IMR-90 (cell line): ENCODE results near the gene MFAP2. TPM values are rescaled to one million over a fixed set of nuclear protein-coding genes. Genes with fewer than 3 reads are reported as not detected.

Experiments used
- ATAC-seq: fragments of 200-7000 bp; cut with Tn5 transposase; 2 replicates; pipeline ENCODE4 v1.9.1; 2020; ENCODE audit warnings: low read depth, mild to moderate bottlenecking, moderate library complexity
- BruUV-seq: library from RNA; stranded (reverse); fragments of 400-500 nt; replicated peaks from 2 replicates; lab custom pipeline; 2021; lab: Mats Ljungman, UMichigan
- CTCF ChIA-PET: fragments of 300-600 bp; formaldehyde crosslinking; extraction: SDS; loops from one replicate; lab custom pipeline; 2021; ENCODE audit warnings: antibody characterized with exemption; lab: Yijun Ruan, JAX
- POLR2A ChIA-PET: fragments of 300-600 bp; sonication (Branson Sonifier 250); formaldehyde crosslinking; loops from one replicate; lab custom pipeline; 2022; ENCODE audit warnings: antibody characterized with exemption; ENCODE audit not compliant: unreplicated experiment; lab: Charles Lee
- DNase-seq: peaks from one replicate; pipeline ENCODE4 v3.0.0; 2013
- H2AFZ ChIP-seq: replicated peaks from 2 replicates; pipeline ENCODE3; 2013; ENCODE audit warnings: low read length, mild to moderate bottlenecking; ENCODE audit not compliant: poor library complexity
- H2AK5ac ChIP-seq: 2 replicates; pipeline ENCODE4 v1.6.1; 2013; ENCODE audit warnings: low read depth, low read length, inconsistent platforms
- H2AK9ac ChIP-seq: replicated peaks from 2 replicates; pipeline ENCODE3; 2013; ENCODE audit warnings: mild to moderate bottlenecking, low read depth, low read length, moderate library complexity; ENCODE audit not compliant: poor library complexity
- H2BK120ac ChIP-seq: 2 replicates; pipeline ENCODE4 v1.6.1; 2013; ENCODE audit warnings: low read depth, low read length, inconsistent platforms
- H2BK15ac ChIP-seq: 3 replicates; pipeline ENCODE4 v1.6.1; 2013; ENCODE audit warnings: low read depth, low read length, inconsistent platforms
- H2BK20ac ChIP-seq: 2 replicates; pipeline ENCODE4 v1.6.1; 2013; ENCODE audit warnings: low read depth, mild to moderate bottlenecking, inconsistent platforms, low read length, moderate library complexity
- H2BK5ac ChIP-seq: 2 replicates; pipeline ENCODE4 v1.6.1; 2013; ENCODE audit warnings: mild to moderate bottlenecking, low read depth, low read length, inconsistent platforms; ENCODE audit not compliant: poor library complexity, severe bottlenecking
- H3K14ac ChIP-seq: replicated peaks from 2 replicates; pipeline ENCODE4 v1.6.1; 2013; ENCODE audit warnings: low read depth, low read length, inconsistent platforms
- H3K18ac ChIP-seq: 2 replicates; pipeline ENCODE4 v1.6.1; 2013; ENCODE audit warnings: low read depth, low read length, control low read depth
- H3K23ac ChIP-seq: 2 replicates; pipeline ENCODE4 v1.6.1; 2013; ENCODE audit warnings: low read depth, low read length, inconsistent platforms
- H3K27ac ChIP-seq: 2 replicates; pipeline ENCODE4 v1.5.1; 2013; ENCODE audit warnings: mild to moderate bottlenecking, control low read depth, low read length; ENCODE audit not compliant: insufficient read depth
- H3K27me3 ChIP-seq: 2 replicates; pipeline ENCODE4 v1.6.1; 2013; ENCODE audit warnings: low read length; ENCODE audit not compliant: control insufficient read depth, insufficient read depth
- H3K36me3 ChIP-seq: 2 replicates; pipeline ENCODE4 v1.6.1; 2013; ENCODE audit warnings: low read length, mixed read lengths; ENCODE audit not compliant: control insufficient read depth, insufficient read depth
- H3K4ac ChIP-seq: 2 replicates; pipeline ENCODE4 v1.6.1; 2013; ENCODE audit warnings: low read depth, low read length, inconsistent platforms
- H3K4me1 ChIP-seq: 2 replicates; pipeline ENCODE4 v1.6.1; 2013; ENCODE audit warnings: low read length, mixed read lengths; ENCODE audit not compliant: control insufficient read depth, insufficient read depth
- H3K4me2 ChIP-seq: 2 replicates; pipeline ENCODE4 v1.6.1; 2013; ENCODE audit warnings: low read depth, mild to moderate bottlenecking, control low read depth, low read length, moderate library complexity
- H3K4me3 ChIP-seq: 2 replicates; pipeline ENCODE4 v1.5.1; 2013; ENCODE audit warnings: low read depth, mild to moderate bottlenecking, control low read depth, low read length, moderate library complexity; ENCODE audit not compliant: insufficient read depth
- H3K56ac ChIP-seq: 2 replicates; pipeline ENCODE4 v1.6.1; 2013; ENCODE audit warnings: low read length, inconsistent platforms; ENCODE audit not compliant: insufficient read depth; ENCODE audit errors: extremely low read depth
- H3K79me1 ChIP-seq, 2 experiments: 2 replicates each; pipeline ENCODE4 v1.6.1; 2013; ENCODE audit warnings: low read length in 2 of 2, inconsistent platforms in 1 of 2, low read depth in 1 of 2
- H3K9ac ChIP-seq: 2 replicates; pipeline ENCODE4 v1.6.1; 2013; ENCODE audit warnings: low read depth, low read length, control low read depth
- H3K9me1 ChIP-seq: 2 replicates; pipeline ENCODE4 v1.6.1; 2013; ENCODE audit warnings: low read length, inconsistent platforms; ENCODE audit not compliant: insufficient read depth
- H3K9me3 ChIP-seq: 2 replicates; pipeline ENCODE4 v1.6.1; 2013; ENCODE audit warnings: low read length; ENCODE audit not compliant: control insufficient read depth, insufficient read depth
- H4K20me1 ChIP-seq: 2 replicates; pipeline ENCODE4 v1.6.1; 2013; ENCODE audit warnings: low read length, inconsistent platforms; ENCODE audit not compliant: insufficient read depth
- H4K5ac ChIP-seq: 2 replicates; pipeline ENCODE4 v1.6.1; 2013; ENCODE audit warnings: mild to moderate bottlenecking, low read depth, low read length, control low read depth
- H4K8ac ChIP-seq, 2 experiments: 2 replicates each; pipeline ENCODE4 v1.6.1; 2013; ENCODE audit warnings: low read depth in 2 of 2, low read length in 2 of 2, control low read depth in 1 of 2, inconsistent platforms in 1 of 2
- H4K91ac ChIP-seq: 2 replicates; pipeline ENCODE4 v1.6.1; 2013; ENCODE audit warnings: low read depth, low read length, inconsistent platforms; ENCODE audit not compliant: insufficient read depth
- BHLHE40 ChIP-seq: fragments of 150-350 bp; IDR thresholded peaks from 2 replicates; pipeline ENCODE4 v1.6.1; 2016; ENCODE audit warnings: mild to moderate bottlenecking, low read depth, low read length
- CEBPB ChIP-seq: IDR thresholded peaks from 2 replicates; pipeline ENCODE4 v1.6.1; 2012; ENCODE audit warnings: low read depth, low read length, improper control_type of control experiment
- CHD1 ChIP-seq: IDR thresholded peaks from 2 replicates; pipeline ENCODE4 v1.6.1; 2012; ENCODE audit warnings: low read depth, low read length, improper control_type of control experiment
- CTCF ChIP-seq: conservative IDR thresholded peaks from 2 replicates; pipeline ENCODE4 v1.5.1; 2012; ENCODE audit warnings: mild to moderate bottlenecking, low read depth, low read length, improper control_type of control experiment
- ELK1 ChIP-seq: fragments of 150-350 bp; IDR thresholded peaks from 2 replicates; pipeline ENCODE4 v1.6.1; 2016; ENCODE audit warnings: low read depth, mild to moderate bottlenecking, low read length, moderate library complexity, borderline replicate concordance
- FOS ChIP-seq: fragments of 150-350 bp; IDR thresholded peaks from 2 replicates; pipeline ENCODE4 v1.6.1; 2016; ENCODE audit warnings: low read depth, low read length
- MAFK ChIP-seq: IDR thresholded peaks from 2 replicates; pipeline ENCODE4 v1.6.1; 2012; ENCODE audit warnings: low read depth, low read length, improper control_type of control experiment
- MAZ ChIP-seq: IDR thresholded peaks from 2 replicates; pipeline ENCODE4 v1.6.1; 2012; ENCODE audit warnings: low read depth, mild to moderate bottlenecking, low read length, improper control_type of control experiment, moderate library complexity, borderline replicate concordance
- MXI1 ChIP-seq: IDR thresholded peaks from 2 replicates; pipeline ENCODE4 v1.6.1; 2012; ENCODE audit warnings: low read depth, mild to moderate bottlenecking, low read length, moderate library complexity, borderline replicate concordance
- NFE2L2 ChIP-seq: fragments of 150-350 bp; IDR thresholded peaks from 2 replicates; pipeline ENCODE4 v1.6.1; 2016; ENCODE audit warnings: low read depth, mild to moderate bottlenecking, low read length
- POLR2A ChIP-seq: IDR thresholded peaks from 2 replicates; pipeline ENCODE4 v1.6.1; 2012; ENCODE audit warnings: mild to moderate bottlenecking, low read depth, low read length
- RAD21 ChIP-seq: IDR thresholded peaks from 2 replicates; pipeline ENCODE4 v1.6.1; 2012; ENCODE audit warnings: low read length, improper control_type of control experiment
- RCOR1 ChIP-seq: IDR thresholded peaks from 2 replicates; pipeline ENCODE4 v1.6.1; 2012; ENCODE audit warnings: mild to moderate bottlenecking, low read length, improper control_type of control experiment; ENCODE audit not compliant: insufficient replicate concordance
- RFX5 ChIP-seq: IDR thresholded peaks from 2 replicates; pipeline ENCODE4 v1.8.0; 2012; ENCODE audit warnings: low read depth, mild to moderate bottlenecking, low read length, moderate library complexity
- SMC3 ChIP-seq: fragments of 150-350 bp; IDR thresholded peaks from 2 replicates; pipeline ENCODE4 v1.6.1; 2016; ENCODE audit warnings: low read depth, mild to moderate bottlenecking, antibody characterized with exemption, low read length, moderate library complexity
- WGBS, 2 experiments: methylation state at CpG; one replicate each; pipeline versions ENCODE4 v1.1.5 to v1.1.7; 2013; ENCODE audit warnings: missing lambda C conversion rate in 2 of 2; ENCODE audit not compliant: insufficient read length in 1 of 2; ENCODE audit errors: extremely low coverage in 2 of 2; 5-methylcytosine and 5-hydroxymethylcytosine counted together
- dilution Hi-C: fragments of 300-500 bp; cut with HindIII; formaldehyde crosslinking; loops from one replicate; pipeline ENCODE4 v1.14.3; 2018; ENCODE audit warnings: low sequenced_read_pairs; ENCODE audit not compliant: unreplicated experiment
- in situ Hi-C: fragments of 300-500 bp; cut with MboI; formaldehyde crosslinking; loops from 3 replicates; pipeline ENCODE4 v1.14.3; 2019; ENCODE audit warnings: low sequenced_read_pairs, inconsistent platforms, mixed read lengths
- intact Hi-C: fragments of 100-400 bp; cut with micrococcal nuclease; formaldehyde crosslinking; loops from 2 replicates; pipeline ENCODE4 v1.10.0; 2022
- polyA plus RNA-seq, 3 experiments: library from polyadenylated mRNA; depleted of rRNA; stranded (reverse); fragments of >200 nt; gene quantifications; 2 replicates each; pipeline ENCODE4 v1.2.3, GENCODE V29; 2012; ENCODE audit warnings: low replicate concordance in 1 of 3
- total RNA-seq: library from RNA; depleted of rRNA; stranded (reverse); fragments of >200 nt; gene quantifications from 2 replicates; pipeline ENCODE4 v1.2.3, GENCODE V29; 2012
- TF ChIP-seq, protein P1 (sequence below): fragments of 150-350 bp; IDR thresholded peaks from 2 replicates; pipeline ENCODE4 v1.6.1; 2017; ENCODE audit warnings: mild to moderate bottlenecking, antibody characterized with exemption, low read length, low read depth

Gene MFAP2
- total and polyA plus RNA-seq, 2 of the 4 experiments (the other 2 are of a cell fraction): 3.9 to 13.9 TPM

- in situ Hi-C loops (no loop called here), dilution Hi-C loops (no loop called here), intact Hi-C loops (no loop called here)
- Histone ChIP-seq H3K18ac (no peak overlapping the region), H4K91ac (no peak overlapping the region), H2BK5ac (no peak overlapping the region), H3K23ac (no peak overlapping the region), H3K4me1 (peaks cover 6% of the 10 kb centered on the region; the same call in 1 of the 2 replicates), H3K79me1 (no peaks in the 10 kb centered on the region), H3K4me3 (no peak overlapping the region), H3K36me3 (peaks cover 12% of the 10 kb centered on the region), H3K4ac (peak overlapping the region; percentile 24; the same call in 1 of the 2 replicates), H3K4me2 (no peak overlapping the region), H3K56ac (no peak overlapping the region), H4K8ac (0 out of 4 replicates have a peak overlapping the region, but pooled peaks of 1 of the 2 experiments have one; percentile 14), H2BK120ac (no peak overlapping the region), H4K5ac (no peak overlapping the region), H3K27ac (no peak overlapping the region), H3K9ac (no peak overlapping the region), H2BK20ac (no peak overlapping the region), H2BK15ac (no peak overlapping the region), H3K9me1 (no peaks in the 10 kb centered on the region), H3K14ac (no peak overlapping the region), H2AK5ac (peak overlapping the region; percentile 28; the same call in 1 of the 2 replicates), H2AFZ (peak overlapping the region; percentile 37), H2AK9ac (peak overlapping the region; percentile 77), H3K9me3 (no peaks in the 10 kb centered on the region), H3K27me3 (no peaks in the 10 kb centered on the region), H4K20me1 (no peaks in the 10 kb centered on the region; the same call in 1 of the 2 replicates)
- ChIA-PET POLR2A (no interaction called here), CTCF (interaction anchor here (0.6 kb wide), 2 partner anchors 24 to 114 kb away, joined by 3 read pairs; no protein-coding TSS in a partner anchor)
- TF ChIP-seq CEBPB (no peak), NFE2L2 (no peak), RCOR1 (peak; percentile 12), POLR2A (no peak), FOS (peak; percentile 31; the same call in 1 of the 2 replicates), MAFK (no peak), SMC3 (no peak), CTCF (no peak), BHLHE40 (0 out of 2 replicates have a peak, but pooled peaks have one; percentile 16), MAZ (peak; percentile 35; the same call in 1 of the 2 replicates), MXI1 (no peak), ELK1 (no peak), CHD1 (no peak), RAD21 (no peak; the same call in 1 of the 2 replicates), RFX5 (no peak)
- TF ChIP-seq, protein P1, sequence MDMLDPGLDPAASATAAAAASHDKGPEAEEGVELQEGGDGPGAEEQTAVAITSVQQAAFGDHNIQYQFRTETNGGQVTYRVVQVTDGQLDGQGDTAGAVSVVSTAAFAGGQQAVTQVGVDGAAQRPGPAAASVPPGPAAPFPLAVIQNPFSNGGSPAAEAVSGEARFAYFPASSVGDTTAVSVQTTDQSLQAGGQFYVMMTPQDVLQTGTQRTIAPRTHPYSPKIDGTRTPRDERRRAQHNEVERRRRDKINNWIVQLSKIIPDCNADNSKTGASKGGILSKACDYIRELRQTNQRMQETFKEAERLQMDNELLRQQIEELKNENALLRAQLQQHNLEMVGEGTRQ: no peak
- no CpG with 5 or more reads among the region's 7 CpGs for WGBS, 2 experiments
- BruUV-seq: no TSS peak
- DNase-seq (peak; percentile 85), ATAC-seq (peak; percentile 63)
Observed at GRCh38 chr1:16984717-16985116, 4.3 kb upstream of the MFAP2 start.
